ENCODE measurements around the gene FES. TPM values are rescaled to one million over a fixed set of nuclear protein-coding genes. Genes with fewer than 3 reads are reported as not detected.

Gene FES
- total RNA-seq, 1 donor from 2014 or later = 3.2 TPM

DNA sequence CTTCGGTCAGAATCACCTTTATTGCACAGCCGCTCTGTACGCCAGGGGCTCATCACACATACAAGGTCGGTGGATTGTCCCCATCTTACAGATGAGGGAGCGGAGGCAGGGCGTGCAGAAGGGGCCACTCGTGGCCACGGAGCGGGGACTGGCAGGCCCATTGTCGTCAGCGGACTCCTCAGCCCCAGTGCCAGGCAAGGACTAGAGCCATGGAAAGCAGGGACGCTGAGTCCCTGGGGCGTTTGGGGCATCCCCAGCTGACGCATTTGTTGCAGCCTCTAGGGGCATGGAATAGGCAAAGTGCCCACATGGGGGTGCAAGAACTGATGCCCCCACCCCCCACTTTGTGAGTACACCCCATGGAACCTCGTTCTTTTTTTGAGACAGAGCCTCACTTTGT lies 45.8 kb upstream of the FES start:
- no peak for FAIRE-seq
- H3K27me3 ChIP-seq (ENCODE audit: control insufficient read depth, insufficient read depth, low read length) = no peaks in the 10 kb centered on the region
- no peaks in the 10 kb centered on the region for H3K36me3 ChIP-seq (ENCODE audit: control insufficient read depth, insufficient read depth, low read length)
- H3K4me3 ChIP-seq (ENCODE audit: low read depth, low read length) = no peak overlapping the region
- DNase-seq (ENCODE audit: low read depth) = no peak
- TF ChIP-seq, protein P1, sequence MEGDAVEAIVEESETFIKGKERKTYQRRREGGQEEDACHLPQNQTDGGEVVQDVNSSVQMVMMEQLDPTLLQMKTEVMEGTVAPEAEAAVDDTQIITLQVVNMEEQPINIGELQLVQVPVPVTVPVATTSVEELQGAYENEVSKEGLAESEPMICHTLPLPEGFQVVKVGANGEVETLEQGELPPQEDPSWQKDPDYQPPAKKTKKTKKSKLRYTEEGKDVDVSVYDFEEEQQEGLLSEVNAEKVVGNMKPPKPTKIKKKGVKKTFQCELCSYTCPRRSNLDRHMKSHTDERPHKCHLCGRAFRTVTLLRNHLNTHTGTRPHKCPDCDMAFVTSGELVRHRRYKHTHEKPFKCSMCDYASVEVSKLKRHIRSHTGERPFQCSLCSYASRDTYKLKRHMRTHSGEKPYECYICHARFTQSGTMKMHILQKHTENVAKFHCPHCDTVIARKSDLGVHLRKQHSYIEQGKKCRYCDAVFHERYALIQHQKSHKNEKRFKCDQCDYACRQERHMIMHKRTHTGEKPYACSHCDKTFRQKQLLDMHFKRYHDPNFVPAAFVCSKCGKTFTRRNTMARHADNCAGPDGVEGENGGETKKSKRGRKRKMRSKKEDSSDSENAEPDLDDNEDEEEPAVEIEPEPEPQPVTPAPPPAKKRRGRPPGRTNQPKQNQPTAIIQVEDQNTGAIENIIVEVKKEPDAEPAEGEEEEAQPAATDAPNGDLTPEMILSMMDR (IDR thresholded peaks at IDR 0.05; ENCODE audit: insufficient read depth, low read length, severe bottlenecking) = no peak

DNA sequence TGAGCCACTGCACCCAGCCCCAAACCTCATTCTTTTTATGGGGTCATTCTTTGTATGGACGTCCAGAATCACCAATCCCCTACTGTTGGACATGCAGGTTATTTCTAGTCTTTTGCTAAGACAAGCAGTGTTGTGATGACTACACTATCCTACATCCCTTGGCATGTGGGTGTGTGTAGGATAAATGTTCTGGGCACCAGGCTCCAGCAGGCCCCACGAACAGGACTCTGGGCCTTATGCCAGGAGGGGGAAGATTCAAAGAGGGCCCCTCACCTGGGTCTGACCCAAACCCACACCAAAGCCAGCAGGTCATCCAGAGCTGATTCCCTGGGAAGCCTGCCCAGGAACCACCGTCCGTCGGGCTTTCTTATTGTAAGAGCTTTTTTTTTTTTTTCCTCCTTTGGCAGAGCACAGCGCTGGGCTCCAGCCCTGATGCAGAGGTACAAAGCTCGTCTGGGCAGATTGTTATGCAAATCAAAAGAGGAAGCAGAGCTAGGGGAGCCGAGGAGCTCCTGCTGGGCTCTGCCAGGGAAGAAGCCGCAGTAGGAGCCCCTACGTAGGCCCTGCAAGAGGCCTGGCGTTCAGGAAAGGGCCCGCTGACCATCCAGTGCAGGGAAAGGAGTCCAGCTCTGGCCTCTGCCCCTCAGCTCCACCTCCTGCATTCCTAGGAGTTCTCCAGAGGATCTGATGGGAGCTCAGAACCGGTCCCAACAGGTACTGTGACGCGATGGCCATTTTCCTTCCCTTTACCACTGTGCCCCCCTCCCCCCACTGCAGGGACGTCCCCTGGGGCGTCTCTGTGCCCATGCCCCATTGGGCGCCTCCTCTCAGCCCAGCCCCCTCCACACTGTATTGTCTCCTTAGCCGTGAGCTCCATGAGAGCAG lies 44.9 kb upstream of the FES start:
- peak overlapping the region; percentile 3 for H3K4me3 ChIP-seq (ENCODE audit: low read depth, low read length)
- FAIRE-seq (no peak), DNase-seq (ENCODE audit: low read depth) (peak; percentile 77)
- no peaks in the 10 kb centered on the region for H3K36me3 ChIP-seq (ENCODE audit: control insufficient read depth, insufficient read depth, low read length)
- TF ChIP-seq, protein P1 (IDR thresholded peaks at IDR 0.05; ENCODE audit: insufficient read depth, low read length, severe bottlenecking) = no peak
- H3K27me3 ChIP-seq (ENCODE audit: control insufficient read depth, insufficient read depth, low read length) = no peaks in the 10 kb centered on the region

DNA sequence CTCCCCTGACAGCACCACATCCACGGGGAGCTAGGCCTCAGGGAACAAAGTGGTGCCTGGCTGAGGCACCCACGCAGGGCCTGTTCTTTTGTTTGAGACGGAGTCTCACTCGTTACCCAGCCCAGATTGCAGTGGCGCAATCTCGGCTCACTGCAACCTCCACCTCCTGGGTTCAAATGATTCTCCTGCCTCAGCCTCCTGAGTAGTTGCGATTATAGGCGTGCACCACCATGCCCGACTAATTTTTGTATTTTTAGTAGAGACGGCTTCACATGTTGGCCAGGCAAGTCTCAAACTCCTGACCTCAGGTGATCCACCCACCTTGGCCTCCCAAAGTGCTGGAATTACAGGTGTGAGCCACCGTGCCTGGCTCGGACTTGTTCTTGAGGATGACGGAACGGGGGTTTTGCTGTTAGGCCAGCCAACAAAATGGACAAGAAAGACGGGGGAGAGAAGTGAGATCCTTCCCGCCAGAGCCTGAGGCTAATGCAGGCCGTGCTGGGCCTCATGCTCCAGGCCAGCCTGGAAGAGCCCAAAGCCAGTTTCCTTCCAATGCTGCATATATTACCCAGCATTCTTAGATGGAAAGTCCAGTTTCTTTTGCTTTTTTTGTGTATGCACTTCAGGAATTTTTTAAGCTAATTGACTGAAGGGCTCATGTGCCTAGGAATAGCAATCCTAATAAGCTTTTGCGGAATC lies 44.0 kb upstream of the FES start:
- H3K36me3 ChIP-seq (ENCODE audit: control insufficient read depth, insufficient read depth, low read length) = no peaks in the 10 kb centered on the region
- H3K27me3 ChIP-seq (ENCODE audit: control insufficient read depth, insufficient read depth, low read length) = no peaks in the 10 kb centered on the region
- no peak overlapping the region for H3K4me3 ChIP-seq (ENCODE audit: low read depth, low read length)
- no peak for DNase-seq (ENCODE audit: low read depth)
- FAIRE-seq = no peak
- TF ChIP-seq, protein P1 (IDR thresholded peaks at IDR 0.05; ENCODE audit: insufficient read depth, low read length, severe bottlenecking) = no peak

DNA sequence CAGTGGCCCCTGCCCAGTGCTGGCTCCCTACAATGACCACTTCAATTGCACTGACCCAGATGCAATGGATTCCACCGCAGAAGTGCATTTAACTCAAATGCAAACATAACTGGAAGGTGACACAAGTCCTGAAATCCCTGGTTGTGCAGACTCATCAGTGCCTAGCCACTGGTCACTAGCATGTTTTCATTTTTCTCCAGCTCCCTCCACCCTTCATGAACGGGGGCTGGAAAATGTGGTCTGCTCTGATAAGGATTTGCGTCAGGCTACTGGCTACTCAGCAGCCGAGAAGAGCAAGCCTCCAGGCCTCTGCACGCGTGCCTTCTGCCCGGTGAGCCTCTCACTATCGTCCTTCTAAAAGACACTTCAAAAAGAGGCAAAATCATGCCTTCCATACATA lies 43.4 kb upstream of the FES start:
- no peak overlapping the region for H3K4me3 ChIP-seq (ENCODE audit: low read depth, low read length)
- DNase-seq (ENCODE audit: low read depth) (no peak), FAIRE-seq (no peak)
- TF ChIP-seq, protein P1 (IDR thresholded peaks at IDR 0.05; ENCODE audit: insufficient read depth, low read length, severe bottlenecking) = no peak
- H3K36me3 ChIP-seq (ENCODE audit: control insufficient read depth, insufficient read depth, low read length) = no peaks in the 10 kb centered on the region
- no peaks in the 10 kb centered on the region for H3K27me3 ChIP-seq (ENCODE audit: control insufficient read depth, insufficient read depth, low read length)

DNA sequence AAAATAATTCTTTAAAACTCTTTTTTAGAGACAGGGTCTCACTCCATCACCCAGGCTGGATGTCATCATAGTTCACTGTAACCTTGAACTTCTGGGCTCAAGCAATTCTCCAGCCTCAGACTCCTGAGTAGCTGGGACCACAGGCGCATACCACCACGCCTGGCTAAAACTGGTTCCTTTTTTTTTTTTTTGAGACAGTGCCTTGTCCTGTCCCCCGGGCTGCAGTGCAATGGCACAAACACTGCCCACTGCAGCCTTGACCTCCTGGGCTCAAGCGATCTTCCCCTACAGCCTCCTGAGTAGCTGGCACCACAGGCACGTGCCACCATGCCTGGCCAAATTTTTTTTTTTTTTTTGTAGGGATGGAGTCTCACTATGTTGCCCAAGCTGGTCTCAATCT lies 39.6 kb upstream of the FES start:
- no peak for FAIRE-seq
- TF ChIP-seq, protein P1 (IDR thresholded peaks at IDR 0.05; ENCODE audit: insufficient read depth, low read length, severe bottlenecking) = no peak
- no peaks in the 10 kb centered on the region for H3K36me3 ChIP-seq (ENCODE audit: control insufficient read depth, insufficient read depth, low read length)

More for the DNA sequence above, 39.6 kb upstream of the FES start:
- Histone ChIP-seq H3K4me3 (ENCODE audit: low read depth, low read length) (no peak overlapping the region), H3K27me3 (ENCODE audit: control insufficient read depth, insufficient read depth, low read length) (no peaks in the 10 kb centered on the region)
- DNase-seq (ENCODE audit: low read depth) = no peak
